ENCODE results near the gene CYB5R3. TPM values are rescaled to one million over a fixed set of nuclear protein-coding genes. Genes with fewer than 3 reads are reported as not detected.

The CYB5R3 gene
- total RNA-seq, 1 donor from 2014 or later: 85.0 TPM

DNA sequence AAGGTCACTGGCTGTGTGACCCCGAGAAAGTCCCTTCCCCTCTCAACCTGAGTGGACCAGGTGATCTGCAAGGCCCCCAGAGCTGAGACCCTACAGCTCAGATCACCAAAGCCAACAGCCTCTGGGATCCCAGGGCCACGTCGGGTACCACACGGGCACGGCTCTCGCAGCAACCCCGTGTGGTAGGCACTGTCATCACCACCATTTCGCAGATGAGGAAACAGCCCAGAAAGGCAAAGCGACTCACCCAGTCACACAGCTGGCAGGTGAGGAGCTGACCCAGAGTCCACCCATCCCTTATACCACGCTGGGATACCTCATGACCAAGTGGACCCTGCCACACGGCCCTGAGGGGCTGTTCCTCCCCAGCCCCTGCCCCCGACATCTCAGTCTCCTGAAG is 11.6 kb downstream of the CYB5R3 start:
- no peaks in the 10 kb centered on the region for H3K36me3 ChIP-seq (ENCODE audit: control insufficient read depth, insufficient read depth, low read length)
- TF ChIP-seq, protein P1, sequence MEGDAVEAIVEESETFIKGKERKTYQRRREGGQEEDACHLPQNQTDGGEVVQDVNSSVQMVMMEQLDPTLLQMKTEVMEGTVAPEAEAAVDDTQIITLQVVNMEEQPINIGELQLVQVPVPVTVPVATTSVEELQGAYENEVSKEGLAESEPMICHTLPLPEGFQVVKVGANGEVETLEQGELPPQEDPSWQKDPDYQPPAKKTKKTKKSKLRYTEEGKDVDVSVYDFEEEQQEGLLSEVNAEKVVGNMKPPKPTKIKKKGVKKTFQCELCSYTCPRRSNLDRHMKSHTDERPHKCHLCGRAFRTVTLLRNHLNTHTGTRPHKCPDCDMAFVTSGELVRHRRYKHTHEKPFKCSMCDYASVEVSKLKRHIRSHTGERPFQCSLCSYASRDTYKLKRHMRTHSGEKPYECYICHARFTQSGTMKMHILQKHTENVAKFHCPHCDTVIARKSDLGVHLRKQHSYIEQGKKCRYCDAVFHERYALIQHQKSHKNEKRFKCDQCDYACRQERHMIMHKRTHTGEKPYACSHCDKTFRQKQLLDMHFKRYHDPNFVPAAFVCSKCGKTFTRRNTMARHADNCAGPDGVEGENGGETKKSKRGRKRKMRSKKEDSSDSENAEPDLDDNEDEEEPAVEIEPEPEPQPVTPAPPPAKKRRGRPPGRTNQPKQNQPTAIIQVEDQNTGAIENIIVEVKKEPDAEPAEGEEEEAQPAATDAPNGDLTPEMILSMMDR (IDR thresholded peaks at IDR 0.05; ENCODE audit: insufficient read depth, low read length, poor library complexity, severe bottlenecking): no peak
- H3K4me3 ChIP-seq (ENCODE audit: low read depth, low read length): no peak overlapping the region
- no peak for DNase-seq (ENCODE audit: low read depth)
- H3K27me3 ChIP-seq (ENCODE audit: control insufficient read depth, insufficient read depth, low read length): no peaks in the 10 kb centered on the region

DNA sequence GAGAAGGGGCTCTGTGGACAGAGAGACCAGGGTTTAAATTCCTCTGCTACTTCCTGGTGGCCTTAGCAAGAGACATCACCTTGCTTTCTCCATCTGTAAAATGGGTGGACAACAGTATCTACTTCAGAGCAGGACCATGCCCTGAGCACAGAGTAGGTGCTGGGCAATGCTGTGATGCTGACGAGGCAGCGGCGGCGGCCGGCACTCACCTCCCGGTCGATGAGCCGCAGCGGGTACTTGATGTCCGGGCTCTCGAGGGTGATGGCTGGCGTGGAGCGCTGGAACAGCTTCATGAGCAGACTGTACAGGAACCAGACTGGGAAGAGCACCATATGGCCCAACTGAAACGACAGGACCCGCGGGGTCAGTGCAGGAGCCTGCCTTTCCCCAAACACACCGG is 12.7 kb downstream of the CYB5R3 start:
- TF ChIP-seq, protein P1 (IDR thresholded peaks at IDR 0.05; ENCODE audit: insufficient read depth, low read length, poor library complexity, severe bottlenecking): no peak
- DNase-seq (ENCODE audit: low read depth): no peak

DNA sequence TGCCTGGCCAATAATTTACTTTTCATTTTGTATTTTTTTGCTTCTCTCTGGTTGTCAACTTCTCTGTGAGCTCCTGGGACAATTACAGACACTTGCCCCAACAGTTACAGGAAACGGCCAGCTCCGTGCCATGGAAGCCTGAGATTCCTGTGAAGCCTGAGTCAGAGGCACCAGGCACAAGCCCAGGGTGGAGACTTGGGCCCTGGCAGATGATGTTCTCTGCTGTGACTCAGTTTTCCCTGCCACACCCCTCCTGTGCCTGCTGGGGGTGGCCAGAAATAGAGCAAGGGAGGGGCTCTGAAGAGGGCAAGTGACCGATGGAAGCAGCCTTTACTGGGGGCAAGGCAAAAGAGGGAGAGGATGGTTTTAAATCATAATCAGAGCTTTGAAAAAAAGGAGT is 13.7 kb downstream of the CYB5R3 start:
- TF ChIP-seq, protein P1 (IDR thresholded peaks at IDR 0.05; ENCODE audit: insufficient read depth, low read length, poor library complexity, severe bottlenecking): no peak
- no peaks in the 10 kb centered on the region for H3K27me3 ChIP-seq (ENCODE audit: control insufficient read depth, insufficient read depth, low read length)
- H3K36me3 ChIP-seq (ENCODE audit: control insufficient read depth, insufficient read depth, low read length): no peaks in the 10 kb centered on the region
- H3K4me3 ChIP-seq (ENCODE audit: low read depth, low read length): no peak overlapping the region
- peak; percentile 82 for DNase-seq (ENCODE audit: low read depth)

More for the DNA sequence above, 12.7 kb downstream of the CYB5R3 start:
- no peaks in the 10 kb centered on the region for H3K36me3 ChIP-seq (ENCODE audit: control insufficient read depth, insufficient read depth, low read length)
- H3K27me3 ChIP-seq (ENCODE audit: control insufficient read depth, insufficient read depth, low read length): no peaks in the 10 kb centered on the region
- no peak overlapping the region for H3K4me3 ChIP-seq (ENCODE audit: low read depth, low read length)

DNA sequence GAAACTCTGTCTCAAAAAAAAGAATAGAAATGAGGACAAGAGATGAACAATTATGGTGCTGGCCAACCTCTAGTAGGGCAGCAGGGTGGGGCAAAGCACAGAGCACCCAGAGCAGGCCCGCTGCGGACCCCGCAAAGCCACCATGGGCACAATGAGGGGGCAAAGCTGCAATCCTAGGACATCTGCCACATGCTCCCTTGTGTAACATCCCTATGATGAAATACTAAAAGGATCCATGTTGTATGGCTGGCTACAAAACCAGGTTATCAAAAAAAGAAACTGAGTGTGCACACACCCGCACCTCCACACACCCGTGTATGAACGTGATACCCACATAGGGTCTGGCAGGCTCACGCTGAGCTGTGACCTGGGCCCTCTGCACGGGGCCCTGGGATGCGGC is 16.2 kb downstream of the CYB5R3 start:
- TF ChIP-seq, protein P1 (IDR thresholded peaks at IDR 0.05; ENCODE audit: insufficient read depth, low read length, poor library complexity, severe bottlenecking): no peak
- no peaks in the 10 kb centered on the region for H3K36me3 ChIP-seq (ENCODE audit: control insufficient read depth, insufficient read depth, low read length)

DNA sequence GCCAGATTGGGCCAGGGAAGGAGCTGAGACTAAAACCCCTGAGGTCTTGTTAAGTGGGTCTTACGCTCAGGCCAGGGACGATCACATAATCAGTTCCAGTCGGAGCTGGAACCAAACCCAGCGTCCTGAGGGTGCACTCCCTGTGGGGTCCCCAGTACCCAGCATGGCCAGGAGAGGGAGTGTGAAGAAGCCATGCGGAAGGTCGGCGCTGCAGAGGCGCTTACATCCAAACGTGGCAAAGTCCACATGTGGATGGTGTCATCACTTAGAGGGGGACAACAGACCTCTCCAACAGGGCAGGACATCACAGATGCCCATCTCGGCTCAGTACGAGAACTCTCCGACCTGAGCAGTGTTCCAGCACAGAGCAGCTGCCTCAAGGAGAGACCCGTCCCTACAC is 17.1 kb downstream of the CYB5R3 start:
- H3K27me3 ChIP-seq (ENCODE audit: control insufficient read depth, insufficient read depth, low read length): no peaks in the 10 kb centered on the region
- H3K4me3 ChIP-seq (ENCODE audit: low read depth, low read length): no peak overlapping the region
- TF ChIP-seq, protein P1 (IDR thresholded peaks at IDR 0.05; ENCODE audit: insufficient read depth, low read length, poor library complexity, severe bottlenecking): peak; percentile 33
- H3K36me3 ChIP-seq (ENCODE audit: control insufficient read depth, insufficient read depth, low read length): no peaks in the 10 kb centered on the region
- DNase-seq (ENCODE audit: low read depth): no peak

More for the DNA sequence above, 16.2 kb downstream of the CYB5R3 start:
- H3K27me3 ChIP-seq (ENCODE audit: control insufficient read depth, insufficient read depth, low read length): no peaks in the 10 kb centered on the region
- H3K4me3 ChIP-seq (ENCODE audit: low read depth, low read length): no peak overlapping the region
- DNase-seq (ENCODE audit: low read depth): no peak

DNA sequence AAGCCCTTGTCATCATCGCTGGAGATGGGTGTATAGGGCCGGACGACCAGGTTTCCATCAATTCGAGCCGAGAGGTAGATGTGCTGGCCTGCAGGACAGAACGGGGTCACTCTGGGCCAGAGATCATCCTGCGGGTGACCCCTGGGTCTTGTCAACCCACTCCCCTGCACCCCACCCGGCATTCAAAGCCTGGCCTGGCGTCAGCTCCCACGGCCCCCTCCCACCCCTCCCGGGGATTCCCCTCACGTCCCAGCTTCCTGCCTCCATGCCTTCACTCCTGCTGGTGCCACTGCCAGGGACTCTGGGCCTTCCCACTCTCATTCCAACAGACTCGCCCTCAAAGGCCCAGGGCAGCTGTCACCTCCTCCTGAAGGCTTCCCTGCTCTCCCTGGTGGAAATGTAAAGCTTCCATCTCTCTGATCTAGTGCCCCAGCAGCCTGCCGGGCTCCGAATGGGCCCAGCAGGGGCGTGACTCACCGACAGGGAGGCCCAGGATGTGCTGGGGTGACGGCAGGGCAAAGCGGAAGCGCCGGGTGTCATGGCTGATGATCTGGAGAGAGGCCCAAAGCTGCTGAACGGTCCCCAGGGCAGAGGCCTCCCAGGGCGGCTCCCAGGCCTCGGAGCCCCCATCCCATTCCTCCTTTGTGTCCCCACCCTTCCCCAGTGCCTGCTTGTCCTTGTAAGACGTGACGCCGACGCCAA is 18.1 kb downstream of the CYB5R3 start:
- TF ChIP-seq, protein P1 (IDR thresholded peaks at IDR 0.05; ENCODE audit: insufficient read depth, low read length, poor library complexity, severe bottlenecking): no peak
- no peak for DNase-seq (ENCODE audit: low read depth)
- Histone ChIP-seq H3K4me3 (ENCODE audit: low read depth, low read length) (no peak overlapping the region), H3K27me3 (ENCODE audit: control insufficient read depth, insufficient read depth, low read length) (no peaks in the 10 kb centered on the region), H3K36me3 (ENCODE audit: control insufficient read depth, insufficient read depth, low read length) (no peaks in the 10 kb centered on the region)
